BE2C (cell line): ENCODE results near the gene SCUBE2.

ENCODE experiments used
- DNase-seq: peaks from one replicate; pipeline ENCODE4 v3.0.0-alpha.2; 2020
- H3K27me3 ChIP-seq: fragments of 250-450 bp; sonication (Bioruptor Pico); 2 replicates; pipeline ENCODE4 v1.5.1; 2020; ENCODE audit warnings: mild to moderate bottlenecking
- H3K36me3 ChIP-seq: fragments of 250-450 bp; sonication (Bioruptor Pico); 2 replicates; pipeline ENCODE4 v1.5.1; 2020; ENCODE audit warnings: mild to moderate bottlenecking
- H3K4me1 ChIP-seq: fragments of 250-450 bp; sonication (Bioruptor Pico); 2 replicates; pipeline ENCODE4 v1.5.1; 2020
- H3K4me3 ChIP-seq: 2 replicates; pipeline ENCODE4 v1.5.1; 2011; ENCODE audit warnings: low read depth, low read length
- H3K9me3 ChIP-seq: fragments of 250-450 bp; sonication (Bioruptor Pico); 2 replicates; pipeline ENCODE4 v1.5.1; 2020
- CTCF ChIP-seq: IDR thresholded peaks from 2 replicates; pipeline ENCODE4 v1.5.1; 2012; ENCODE audit warnings: mild to moderate bottlenecking, low read depth, low read length

SCUBE2 gene

DNA sequence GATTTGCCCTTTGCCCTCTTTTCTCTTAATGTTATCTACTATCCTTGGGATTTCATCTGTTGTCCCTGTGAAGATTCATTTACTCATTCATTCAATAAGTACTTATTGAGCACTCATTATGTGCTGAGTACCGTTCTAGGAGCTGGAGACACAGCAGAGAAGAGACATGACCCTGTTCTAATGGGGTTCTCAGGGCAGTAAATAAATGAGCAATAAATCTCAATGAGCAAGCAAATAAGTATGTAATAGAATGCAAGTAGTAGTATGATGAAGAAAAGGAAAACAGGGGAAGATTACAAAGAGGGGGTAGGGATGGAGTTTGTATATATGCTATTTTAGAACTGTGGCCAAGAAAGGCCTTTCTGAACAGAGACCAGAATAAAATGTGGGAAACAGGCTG lies 53.4 kb downstream of the SCUBE2 start:
- Histone ChIP-seq H3K36me3 (no peaks in the 10 kb centered on the region), H3K27me3 (no peaks in the 10 kb centered on the region), H3K4me1 (no peaks in the 10 kb centered on the region), H3K9me3 (no peaks in the 10 kb centered on the region), H3K4me3 (no peak overlapping the region)
- TF ChIP-seq CTCF = no peak
- no peak for DNase-seq

GRCh38 chr11:9037046-9037780 lies 54.2 kb downstream of the SCUBE2 start:
- Histone ChIP-seq H3K4me3 (no peak overlapping the region), H3K27me3 (no peaks in the 10 kb centered on the region), H3K36me3 (no peaks in the 10 kb centered on the region), H3K4me1 (no peaks in the 10 kb centered on the region), H3K9me3 (no peaks in the 10 kb centered on the region)
- no peak for DNase-seq
- no peak for TF ChIP-seq CTCF

DNA sequence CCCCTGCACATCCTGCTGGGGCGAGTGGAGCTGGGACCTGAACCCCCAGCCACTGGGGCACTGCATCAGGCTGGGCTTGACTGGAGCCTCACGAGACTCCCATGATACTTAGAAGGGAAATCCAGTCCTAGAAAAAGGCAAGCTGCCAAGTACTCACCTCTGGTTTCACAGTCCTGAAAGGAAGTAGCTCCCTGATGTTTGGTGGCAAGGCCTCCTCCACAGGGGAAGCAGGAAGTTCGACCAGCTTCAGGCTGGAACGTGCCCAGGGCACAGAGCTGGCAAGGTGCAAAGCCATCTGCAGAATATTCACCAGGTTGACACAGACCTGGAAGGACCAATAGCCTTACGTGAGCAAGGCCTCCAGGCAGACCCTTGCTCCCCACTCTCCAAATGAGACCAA lies 60.8 kb downstream of the SCUBE2 start:
- DNase-seq = no peak
- no peak for TF ChIP-seq CTCF
- Histone ChIP-seq H3K4me1 (no peaks in the 10 kb centered on the region), H3K36me3 (no peaks in the 10 kb centered on the region), H3K9me3 (no peaks in the 10 kb centered on the region), H3K27me3 (no peaks in the 10 kb centered on the region), H3K4me3 (no peak overlapping the region)

- no peak for DNase-seq
- Histone ChIP-seq H3K4me3 (no peak overlapping the region), H3K4me1 (no peaks in the 10 kb centered on the region), H3K27me3 (no peaks in the 10 kb centered on the region), H3K36me3 (no peaks in the 10 kb centered on the region), H3K9me3 (no peaks in the 10 kb centered on the region)
- no peak for TF ChIP-seq CTCF
Measured at GRCh38 chr11:9029422-9029821, 62.0 kb downstream of the SCUBE2 start.

DNA sequence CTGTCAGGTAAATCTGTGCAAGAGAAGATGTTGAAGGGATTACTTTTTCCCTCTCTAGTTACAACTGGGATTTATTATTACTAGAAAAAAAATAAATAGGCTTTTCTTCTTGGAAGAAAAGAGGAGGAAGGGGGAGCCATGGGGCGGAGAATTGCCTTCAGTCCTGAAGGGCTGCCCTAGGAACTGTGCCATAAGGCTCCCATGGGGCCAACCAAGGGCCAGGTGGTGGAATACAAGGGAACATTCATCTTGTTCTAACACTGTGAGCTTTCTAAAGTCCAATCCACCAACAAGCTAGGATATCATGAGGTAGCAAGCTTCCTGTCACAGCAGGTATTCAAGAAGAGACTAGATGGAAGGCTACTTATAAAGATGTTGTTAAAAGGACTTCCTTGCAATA lies 62.8 kb downstream of the SCUBE2 start:
- Histone ChIP-seq H3K4me1 (no peaks in the 10 kb centered on the region), H3K27me3 (no peaks in the 10 kb centered on the region), H3K4me3 (no peak overlapping the region), H3K36me3 (no peaks in the 10 kb centered on the region), H3K9me3 (no peaks in the 10 kb centered on the region)
- DNase-seq = no peak
- no peak for TF ChIP-seq CTCF

DNA sequence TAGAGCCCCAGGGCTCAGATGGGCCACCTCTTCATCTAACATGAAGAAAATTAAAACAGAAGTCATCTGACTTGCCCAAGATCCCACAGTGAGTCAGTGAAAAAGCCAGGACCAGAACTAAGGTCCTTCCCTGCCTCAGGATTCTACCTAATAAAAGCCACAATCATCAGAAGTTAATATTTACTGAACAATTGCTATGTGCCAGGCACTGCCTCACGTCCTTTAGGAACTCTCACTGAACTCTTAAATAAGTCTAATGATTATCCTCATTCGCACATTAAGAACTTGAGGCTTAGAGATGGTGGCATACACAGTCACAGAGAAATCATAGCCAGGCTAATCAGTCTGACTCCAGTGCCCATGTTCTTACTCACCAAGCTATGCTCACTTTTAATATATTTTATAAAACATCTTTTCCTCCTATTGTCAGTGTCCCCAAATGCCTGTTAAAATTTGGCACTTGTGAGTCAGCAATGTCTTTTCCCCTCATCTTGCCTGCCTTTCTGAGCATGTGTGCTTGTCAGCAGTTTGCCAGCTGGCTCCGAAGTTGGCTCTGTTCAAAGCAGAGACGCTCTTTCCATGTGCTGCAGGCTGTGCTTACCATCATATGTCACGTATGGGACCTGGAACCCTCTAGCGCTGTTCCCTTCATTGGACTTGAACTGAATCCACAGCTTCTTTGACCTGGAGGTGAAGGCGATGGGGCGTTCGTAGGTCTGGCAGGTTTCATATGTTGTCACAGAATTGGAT lies 66.1 kb downstream of the SCUBE2 start:
- Histone ChIP-seq H3K36me3 (no peaks in the 10 kb centered on the region), H3K4me3 (no peak overlapping the region), H3K27me3 (no peaks in the 10 kb centered on the region), H3K4me1 (no peaks in the 10 kb centered on the region), H3K9me3 (no peaks in the 10 kb centered on the region)
- no peak for TF ChIP-seq CTCF
- no peak for DNase-seq
